ENCODE measurements around the gene CALY. TPM values are rescaled to one million over a fixed set of nuclear protein-coding genes. Genes with fewer than 3 reads are reported as not detected.

Gene CALY
- 0.51 TPM for polyA plus RNA-seq (2013, experiment 1 of 2)
- 0.35 TPM for polyA plus RNA-seq (2013, experiment 2 of 2)

DNA sequence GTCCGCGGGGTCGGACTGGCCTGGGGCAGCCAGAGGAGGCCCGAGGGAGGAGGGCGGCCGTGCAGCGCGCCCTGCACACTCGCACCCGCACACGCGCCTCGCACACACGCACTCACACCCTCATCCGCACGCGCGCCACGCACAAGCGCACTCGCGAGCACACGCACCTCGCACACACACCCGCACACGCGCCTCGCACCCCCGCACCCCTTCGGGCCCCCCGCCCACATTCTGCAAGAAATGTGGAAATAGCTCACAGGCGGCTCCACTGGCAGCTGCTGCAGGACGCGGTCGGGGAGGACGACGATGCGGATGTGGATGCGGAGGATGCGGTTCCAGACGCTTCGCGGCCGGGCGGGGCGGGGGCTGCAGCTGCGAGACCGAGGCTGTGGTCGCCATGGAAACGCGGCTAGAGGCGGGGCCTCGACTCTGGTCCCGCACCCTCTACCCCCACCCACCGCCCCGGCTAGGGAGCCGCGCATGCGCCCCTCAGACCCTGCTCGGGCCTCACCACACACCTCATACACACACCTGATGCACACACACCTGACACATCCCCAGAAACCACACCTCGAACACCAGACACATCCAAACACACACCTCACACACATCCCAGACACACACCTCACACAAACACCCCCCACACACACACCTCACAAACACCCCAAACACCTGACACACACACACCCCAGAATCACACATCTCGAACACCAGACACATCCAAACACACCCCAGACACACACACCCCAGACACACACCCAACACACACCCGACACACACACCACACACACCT lies at the start of gene CALY:
Gene CALY, minus strand, starts transcription at position 320 of the 793 bp plus-strand sequence. CDS start 7,907 bp downstream, outside the sequence.
- no peaks in the 10 kb centered on the region for H3K36me3 ChIP-seq (ENCODE audit: control insufficient read depth, insufficient read depth, low read length)
- peaks cover 33% of the 10 kb centered on the region for H3K27me3 ChIP-seq (ENCODE audit: insufficient read depth, low read length, poor library complexity)
- no peak within 1 kb of the TSS for H3K56ac ChIP-seq (ENCODE audit: low read length)
- no peak within 1 kb of the TSS for H2BK120ac ChIP-seq (ENCODE audit: low read depth, low read length)
- H3K79me1 ChIP-seq (ENCODE audit: low read length): no peaks in the 10 kb centered on the region
- H2BK5ac ChIP-seq (ENCODE audit: low read length): no peak within 1 kb of the TSS
- H3K18ac ChIP-seq (ENCODE audit: low read length): no peak within 1 kb of the TSS
- no peak within 1 kb of the TSS for H4K8ac ChIP-seq (ENCODE audit: low read depth, low read length)
- no peak within 1 kb of the TSS for H3K4ac ChIP-seq (ENCODE audit: low read depth, low read length)
- no CpG with 5 or more reads among the region's 63 CpGs for WGBS (ENCODE audit: extremely low coverage, insufficient coverage, low lambda C conversion rate)
- H3K4me3 ChIP-seq (ENCODE audit: low read length): no peak within 1 kb of the TSS
- H3K4me1 ChIP-seq (ENCODE audit: control insufficient read depth, low read depth, low read length): no peaks in the 10 kb centered on the region
- H3K4me2 ChIP-seq (ENCODE audit: low read length): no peak within 1 kb of the TSS
- no peak within 1 kb of the TSS for H2BK15ac ChIP-seq (replicated peaks; ENCODE audit: low read depth)
- H3K9ac ChIP-seq (ENCODE audit: low read length): no peak within 1 kb of the TSS
- no peak within 1 kb of the TSS for H3K27ac ChIP-seq (ENCODE audit: low read depth, low read length)
- H2AK5ac ChIP-seq (ENCODE audit: low read length): no peak within 1 kb of the TSS
- no peak within 1 kb of the TSS for H3K23ac ChIP-seq (ENCODE audit: low read length)
- peak; percentile 56 for DNase-seq
- H3K79me2 ChIP-seq (ENCODE audit: control insufficient read depth, insufficient read depth, low read length): no peaks in the 10 kb centered on the region
- no peak within 1 kb of the TSS for H4K5ac ChIP-seq (ENCODE audit: low read length)

DNA sequence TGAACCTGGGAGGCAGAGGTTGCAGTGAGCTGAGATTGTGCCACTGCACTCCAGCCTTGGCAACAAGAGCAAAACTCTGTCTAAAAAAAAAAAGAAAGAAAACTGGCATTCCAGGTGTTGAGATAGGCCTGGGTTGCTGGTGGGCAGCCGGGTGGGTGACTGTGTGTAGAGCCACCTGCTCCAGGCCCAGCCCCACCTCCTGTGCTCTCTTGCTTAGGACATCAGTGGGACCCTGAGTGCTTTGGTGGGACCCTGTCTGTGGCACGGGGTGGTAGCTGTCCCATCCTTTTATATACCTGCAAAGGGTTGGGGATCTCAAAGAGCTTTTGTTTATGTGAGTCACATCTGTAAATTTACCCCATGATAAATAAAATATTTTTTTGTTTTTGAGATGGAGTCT lies 48.5 kb upstream of the CALY start:
- Histone ChIP-seq H2BK5ac (ENCODE audit: low read length) (no peak overlapping the region), H3K4me2 (ENCODE audit: low read length) (no peak overlapping the region), H2BK120ac (ENCODE audit: low read depth, low read length) (no peak overlapping the region), H3K56ac (ENCODE audit: low read length) (no peak overlapping the region), H3K23ac (ENCODE audit: low read length) (no peak overlapping the region), H3K79me1 (ENCODE audit: low read length) (no peaks in the 10 kb centered on the region), H3K36me3 (ENCODE audit: control insufficient read depth, insufficient read depth, low read length) (no peaks in the 10 kb centered on the region), H3K18ac (ENCODE audit: low read length) (no peak overlapping the region), H3K27me3 (ENCODE audit: insufficient read depth, low read length, poor library complexity) (no peaks in the 10 kb centered on the region), H3K27ac (ENCODE audit: low read depth, low read length) (no peak overlapping the region), H4K5ac (ENCODE audit: low read length) (no peak overlapping the region), H2BK15ac (replicated peaks; ENCODE audit: low read depth) (no peak overlapping the region), H3K4me1 (ENCODE audit: control insufficient read depth, low read depth, low read length) (no peaks in the 10 kb centered on the region), H4K8ac (ENCODE audit: low read depth, low read length) (no peak overlapping the region), H3K79me2 (ENCODE audit: control insufficient read depth, insufficient read depth, low read length) (no peaks in the 10 kb centered on the region), H3K9ac (ENCODE audit: low read length) (no peak overlapping the region), H2AK5ac (ENCODE audit: low read length) (no peak overlapping the region), H3K4me3 (ENCODE audit: low read length) (no peak overlapping the region), H3K4ac (ENCODE audit: low read depth, low read length) (no peak overlapping the region)
- DNase-seq: no peak
- WGBS (ENCODE audit: extremely low coverage, insufficient coverage, low lambda C conversion rate): no CpG with 5 or more reads among the region's 2 CpGs

DNA sequence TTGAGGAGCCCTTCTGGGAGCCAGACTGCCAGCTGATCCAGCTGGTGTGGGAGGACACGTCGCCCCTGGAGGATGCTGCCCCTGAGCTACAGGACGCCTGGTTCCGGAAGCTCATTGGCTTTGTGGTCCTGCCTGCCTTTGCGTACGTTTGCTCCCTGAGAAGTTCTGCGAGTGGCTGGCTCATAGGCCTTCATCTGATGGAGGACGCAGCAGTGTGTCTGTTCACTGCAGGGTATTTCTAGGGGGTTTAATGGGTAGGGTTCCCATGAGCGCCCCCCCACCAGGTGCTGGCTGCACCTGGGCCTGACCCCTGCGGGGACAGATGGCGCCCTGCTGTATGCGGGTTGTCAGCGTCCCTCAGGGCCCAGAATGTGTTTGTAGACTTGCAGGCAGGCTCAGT lies 47.4 kb upstream of the CALY start:
- Histone ChIP-seq H3K27ac (ENCODE audit: low read depth, low read length) (no peak overlapping the region), H3K36me3 (ENCODE audit: control insufficient read depth, insufficient read depth, low read length) (no peaks in the 10 kb centered on the region), H2BK5ac (ENCODE audit: low read length) (no peak overlapping the region), H3K9ac (ENCODE audit: low read length) (no peak overlapping the region), H3K23ac (ENCODE audit: low read length) (no peak overlapping the region), H2BK15ac (replicated peaks; ENCODE audit: low read depth) (no peak overlapping the region), H4K5ac (ENCODE audit: low read length) (no peak overlapping the region), H3K4ac (ENCODE audit: low read depth, low read length) (no peak overlapping the region), H3K56ac (ENCODE audit: low read length) (no peak overlapping the region), H4K8ac (ENCODE audit: low read depth, low read length) (no peak overlapping the region), H2AK5ac (ENCODE audit: low read length) (no peak overlapping the region), H3K79me1 (ENCODE audit: low read length) (no peaks in the 10 kb centered on the region), H3K27me3 (ENCODE audit: insufficient read depth, low read length, poor library complexity) (no peaks in the 10 kb centered on the region), H3K4me3 (ENCODE audit: low read length) (no peak overlapping the region), H3K4me2 (ENCODE audit: low read length) (no peak overlapping the region), H3K4me1 (ENCODE audit: control insufficient read depth, low read depth, low read length) (no peaks in the 10 kb centered on the region), H2BK120ac (ENCODE audit: low read depth, low read length) (no peak overlapping the region), H3K18ac (ENCODE audit: low read length) (no peak overlapping the region), H3K79me2 (ENCODE audit: control insufficient read depth, insufficient read depth, low read length) (no peaks in the 10 kb centered on the region)
- WGBS (ENCODE audit: extremely low coverage, insufficient coverage, low lambda C conversion rate): no CpG with 5 or more reads among the region's 13 CpGs
- DNase-seq: no peak

- no peaks in the 10 kb centered on the region for H3K4me1 ChIP-seq (ENCODE audit: control insufficient read depth, low read depth, low read length)
- H3K36me3 ChIP-seq (ENCODE audit: control insufficient read depth, insufficient read depth, low read length): no peaks in the 10 kb centered on the region
- no peak overlapping the region for H4K5ac ChIP-seq (ENCODE audit: low read length)
- no peak overlapping the region for H2BK5ac ChIP-seq (ENCODE audit: low read length)
- H3K79me1 ChIP-seq (ENCODE audit: low read length): no peaks in the 10 kb centered on the region
- H2BK120ac ChIP-seq (ENCODE audit: low read depth, low read length): no peak overlapping the region
- no peak overlapping the region for H2BK15ac ChIP-seq (replicated peaks; ENCODE audit: low read depth)
- no peak overlapping the region for H3K4me3 ChIP-seq (ENCODE audit: low read length)
- WGBS (ENCODE audit: extremely low coverage, insufficient coverage, low lambda C conversion rate): no CpG with 5 or more reads among the region's 4 CpGs
- H3K56ac ChIP-seq (ENCODE audit: low read length): no peak overlapping the region
- no peak overlapping the region for H3K18ac ChIP-seq (ENCODE audit: low read length)
- H4K8ac ChIP-seq (ENCODE audit: low read depth, low read length): no peak overlapping the region
- H3K27me3 ChIP-seq (ENCODE audit: insufficient read depth, low read length, poor library complexity): no peaks in the 10 kb centered on the region
- DNase-seq: no peak
- H2AK5ac ChIP-seq (ENCODE audit: low read length): no peak overlapping the region
- no peak overlapping the region for H3K23ac ChIP-seq (ENCODE audit: low read length)
- H3K4me2 ChIP-seq (ENCODE audit: low read length): no peak overlapping the region
- no peak overlapping the region for H3K4ac ChIP-seq (ENCODE audit: low read depth, low read length)
- H3K27ac ChIP-seq (ENCODE audit: low read depth, low read length): no peak overlapping the region
- H3K9ac ChIP-seq (ENCODE audit: low read length): no peak overlapping the region
- H3K79me2 ChIP-seq (ENCODE audit: control insufficient read depth, insufficient read depth, low read length): no peaks in the 10 kb centered on the region
Observed at GRCh38 chr10:133383551-133383950, 46.9 kb upstream of the CALY start.

DNA sequence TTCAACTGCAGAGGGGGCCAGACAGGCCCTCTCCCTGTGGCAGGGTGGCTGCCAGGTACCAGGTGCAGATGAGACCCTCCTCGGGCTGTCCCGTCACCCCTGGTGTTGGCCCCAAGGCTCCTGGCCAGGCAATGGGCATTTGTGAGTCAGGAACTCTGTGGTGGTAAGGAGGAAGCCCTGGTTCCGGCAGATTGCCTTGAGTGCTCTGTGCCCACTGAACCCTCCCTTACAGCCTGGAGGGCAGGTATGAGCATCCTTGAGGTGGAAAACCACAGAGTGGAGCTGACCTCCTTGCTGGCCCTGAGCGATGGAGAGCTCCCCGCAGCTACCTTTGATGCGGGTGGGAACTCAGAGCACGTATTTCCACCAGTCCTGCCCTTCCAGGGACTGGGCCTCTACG lies 44.3 kb upstream of the CALY start:
- H3K27ac ChIP-seq (ENCODE audit: low read depth, low read length): no peak overlapping the region
- H3K4me2 ChIP-seq (ENCODE audit: low read length): no peak overlapping the region
- no peak overlapping the region for H4K8ac ChIP-seq (ENCODE audit: low read depth, low read length)
- no peak overlapping the region for H3K9ac ChIP-seq (ENCODE audit: low read length)
- H2BK15ac ChIP-seq (replicated peaks; ENCODE audit: low read depth): no peak overlapping the region
- H3K4me3 ChIP-seq (ENCODE audit: low read length): no peak overlapping the region
- H3K79me2 ChIP-seq (ENCODE audit: control insufficient read depth, insufficient read depth, low read length): no peaks in the 10 kb centered on the region
- H4K5ac ChIP-seq (ENCODE audit: low read length): no peak overlapping the region
- no peak overlapping the region for H2BK120ac ChIP-seq (ENCODE audit: low read depth, low read length)
- no peaks in the 10 kb centered on the region for H3K4me1 ChIP-seq (ENCODE audit: control insufficient read depth, low read depth, low read length)
- H3K18ac ChIP-seq (ENCODE audit: low read length): no peak overlapping the region
- H3K79me1 ChIP-seq (ENCODE audit: low read length): no peaks in the 10 kb centered on the region
- no peak overlapping the region for H2AK5ac ChIP-seq (ENCODE audit: low read length)
- H3K4ac ChIP-seq (ENCODE audit: low read depth, low read length): no peak overlapping the region
- no peak overlapping the region for H3K23ac ChIP-seq (ENCODE audit: low read length)
- WGBS (ENCODE audit: extremely low coverage, insufficient coverage, low lambda C conversion rate): no CpG with 5 or more reads among the region's 8 CpGs
- no peak overlapping the region for H2BK5ac ChIP-seq (ENCODE audit: low read length)
- H3K27me3 ChIP-seq (ENCODE audit: insufficient read depth, low read length, poor library complexity): no peaks in the 10 kb centered on the region
- no peak for DNase-seq
- no peak overlapping the region for H3K56ac ChIP-seq (ENCODE audit: low read length)
- no peaks in the 10 kb centered on the region for H3K36me3 ChIP-seq (ENCODE audit: control insufficient read depth, insufficient read depth, low read length)

Data from mesendoderm (in vitro differentiated cells).